COLO668 (cell line): ENCODE results near the gene SNRNP40.

Source experiments
- DNase-seq: peaks from one replicate; lab custom pipeline; 2025; ENCODE audit not compliant: unreplicated experiment; lab: John Stamatoyannopoulos, UW

Gene SNRNP40

GRCh38 chr1:31232689-31233088 is 63.9 kb downstream of the SNRNP40 start:
- no peak for DNase-seq

GRCh38 chr1:31231802-31232201 is 64.8 kb downstream of the SNRNP40 start:
- DNase-seq = no peak

GRCh38 chr1:31230378-31230777 is 66.2 kb downstream of the SNRNP40 start:
- no peak for DNase-seq

- no peak for DNase-seq
These were observed 67.6 kb downstream of the SNRNP40 start for GRCh38 chr1:31228986-31229385.

- DNase-seq = peak; percentile 31
These were observed 68.6 kb downstream of the SNRNP40 start for GRCh38 chr1:31227891-31228568.

GRCh38 chr1:31224068-31224467 is 72.5 kb downstream of the SNRNP40 start:
- DNase-seq = no peak

GRCh38 chr1:31222176-31222575 is 74.4 kb downstream of the SNRNP40 start:
- no peak for DNase-seq

GRCh38 chr1:31221072-31221471 is 75.5 kb downstream of the SNRNP40 start:
- DNase-seq = no peak

GRCh38 chr1:31219489-31219888 is 77.1 kb downstream of the SNRNP40 start:
- DNase-seq = no peak

GRCh38 chr1:31218705-31219104 is 77.9 kb downstream of the SNRNP40 start:
- no peak for DNase-seq

- peak; percentile 82 for DNase-seq
These were observed 80.6 kb downstream of the SNRNP40 start for GRCh38 chr1:31216016-31216415.

GRCh38 chr1:31215065-31215570 is 81.5 kb downstream of the SNRNP40 start:
- DNase-seq = no peak

- DNase-seq = no peak
These were observed 82.1 kb downstream of the SNRNP40 start for GRCh38 chr1:31214316-31215064.
